ENCODE measurements around the gene FAF1.

FAF1 gene

GRCh38 chr1:50974618-50974935 is 14.5 kb upstream of the FAF1 start:
- Histone ChIP-seq H4K20me1 (ENCODE audit: control insufficient read depth, insufficient read depth, low read depth, low read length) (no peaks in the 10 kb centered on the region), H3K4me1 (ENCODE audit: control insufficient read depth, low read length) (peaks cover 24% of the 10 kb centered on the region), H3K4me3 (ENCODE audit: low read length) (peak overlapping the region; percentile 91), H3K9me3 (ENCODE audit: control insufficient read depth, insufficient read depth, low read length) (no peaks in the 10 kb centered on the region), H3K36me3 (ENCODE audit: control insufficient read depth, low read length) (peaks cover 72% of the 10 kb centered on the region), H3F3A (ENCODE audit: control insufficient read depth, insufficient read depth) (peaks cover 18% of the 10 kb centered on the region), H3K27me3 (ENCODE audit: control insufficient read depth, low read length) (no peaks in the 10 kb centered on the region), H3K9me2 (replicated peaks; ENCODE audit: control insufficient read depth, low read length) (no peaks in the 10 kb centered on the region), H3K79me2 (ENCODE audit: control insufficient read depth, low read length) (peaks cover 99% of the 10 kb centered on the region), H3K4me2 (ENCODE audit: low read length) (peak overlapping the region; percentile 88), H3K27ac (ENCODE audit: low read depth, low read length) (peak overlapping the region; percentile 97)
- TF ChIP-seq EZH2phosphoT487 (IDR thresholded peaks at IDR 0.05; ENCODE audit: borderline replicate concordance, low read length) (no peak), CTCF (IDR thresholded peaks at IDR 0.05; ENCODE audit: low read depth, low read length, poor library complexity, severe bottlenecking) (no peak)

GRCh38 chr1:50973875-50974617 is 14.0 kb upstream of the FAF1 start:
- Histone ChIP-seq H3K27me3 (ENCODE audit: control insufficient read depth, low read length) (no peaks in the 10 kb centered on the region), H3K9me2 (replicated peaks; ENCODE audit: control insufficient read depth, low read length) (no peaks in the 10 kb centered on the region), H4K20me1 (ENCODE audit: control insufficient read depth, insufficient read depth, low read depth, low read length) (no peaks in the 10 kb centered on the region), H3F3A (ENCODE audit: control insufficient read depth, insufficient read depth) (peaks cover 19% of the 10 kb centered on the region), H3K9me3 (ENCODE audit: control insufficient read depth, insufficient read depth, low read length) (no peaks in the 10 kb centered on the region), H3K4me3 (ENCODE audit: low read length) (peak overlapping the region; percentile 91), H3K4me1 (ENCODE audit: control insufficient read depth, low read length) (peaks cover 24% of the 10 kb centered on the region), H3K4me2 (ENCODE audit: low read length) (peak overlapping the region; percentile 88), H3K36me3 (ENCODE audit: control insufficient read depth, low read length) (peaks cover 73% of the 10 kb centered on the region), H3K79me2 (ENCODE audit: control insufficient read depth, low read length) (peaks cover 99% of the 10 kb centered on the region), H3K27ac (ENCODE audit: low read depth, low read length) (peak overlapping the region; percentile 97)
- TF ChIP-seq EZH2phosphoT487 (IDR thresholded peaks at IDR 0.05; ENCODE audit: borderline replicate concordance, low read length) (no peak), CTCF (IDR thresholded peaks at IDR 0.05; ENCODE audit: low read depth, low read length, poor library complexity, severe bottlenecking) (no peak)

GRCh38 chr1:50973255-50973654 is 13.2 kb upstream of the FAF1 start:
- Histone ChIP-seq H3K36me3 (ENCODE audit: control insufficient read depth, low read length) (peaks cover 70% of the 10 kb centered on the region), H3K27ac (ENCODE audit: low read depth, low read length) (peak overlapping the region; percentile 97), H3K9me3 (ENCODE audit: control insufficient read depth, insufficient read depth, low read length) (no peaks in the 10 kb centered on the region), H3K4me2 (ENCODE audit: low read length) (peak overlapping the region; percentile 88), H3K27me3 (ENCODE audit: control insufficient read depth, low read length) (no peaks in the 10 kb centered on the region), H3K79me2 (ENCODE audit: control insufficient read depth, low read length) (peaks cover 96% of the 10 kb centered on the region), H3K4me3 (ENCODE audit: low read length) (peak overlapping the region; percentile 91), H4K20me1 (ENCODE audit: control insufficient read depth, insufficient read depth, low read depth, low read length) (no peaks in the 10 kb centered on the region), H3K9me2 (replicated peaks; ENCODE audit: control insufficient read depth, low read length) (no peaks in the 10 kb centered on the region), H3F3A (ENCODE audit: control insufficient read depth, insufficient read depth) (peaks cover 22% of the 10 kb centered on the region), H3K4me1 (ENCODE audit: control insufficient read depth, low read length) (peaks cover 24% of the 10 kb centered on the region)
- TF ChIP-seq EZH2phosphoT487 (IDR thresholded peaks at IDR 0.05; ENCODE audit: borderline replicate concordance, low read length) (no peak), CTCF (IDR thresholded peaks at IDR 0.05; ENCODE audit: low read depth, low read length, poor library complexity, severe bottlenecking) (no peak)

Measured in DOHH2 (cell line).